ENCODE results near the gene GALK1. TPM values are rescaled to one million over a fixed set of nuclear protein-coding genes. Genes with fewer than 3 reads are reported as not detected.

The GALK1 gene
- total and polyA plus RNA-seq, 2 of the 13 experiments (the other 11 are each of a cell fraction or from before 2014, with no cell fraction given): 59.9 to 93.6 TPM

DNA sequence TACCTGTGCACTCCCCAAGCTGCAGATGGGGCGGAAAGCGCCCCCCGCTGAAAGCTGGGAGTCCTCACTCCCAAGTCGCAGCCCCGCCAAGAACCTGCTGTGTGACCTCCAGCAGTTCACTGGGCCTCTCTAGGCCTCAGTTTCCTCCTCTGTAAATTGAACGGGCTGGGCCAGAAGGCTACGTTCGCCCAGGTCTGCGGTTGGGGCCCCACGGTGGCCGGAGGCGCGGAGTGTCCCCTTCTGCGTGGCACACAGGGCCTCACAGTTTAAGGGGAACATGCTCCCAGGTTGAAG, 628 bp downstream of the GALK1 start (continued):
- TF ChIP-seq ZNF17 (CRISPR knock-in tag; IDR thresholded peaks at IDR 0.05): no peak
- no peak for TF ChIP-seq ZNF567 (CRISPR knock-in tag; IDR thresholded peaks at IDR 0.05; ENCODE audit: borderline replicate concordance)
- TF ChIP-seq CBX1 (IDR thresholded peaks at IDR 0.05; ENCODE audit: low read depth): no peak
- TF ChIP-seq STAT5B (CRISPR knock-in tag; IDR thresholded peaks at IDR 0.05): no peak
- no peak for TF ChIP-seq ZNF468 (CRISPR knock-in tag; IDR thresholded peaks at IDR 0.05)
- TF ChIP-seq DRAP1 (CRISPR knock-in tag; IDR thresholded peaks at IDR 0.05): no peak
- 0 out of 2 replicates have a peak, but pooled peaks have one; percentile 0 for TF ChIP-seq SOX5 (CRISPR knock-in tag; IDR thresholded peaks at IDR 0.05; ENCODE audit: borderline replicate concordance)
- TF ChIP-seq KLF12 (CRISPR knock-in tag; IDR thresholded peaks at IDR 0.05; ENCODE audit: borderline replicate concordance): no peak
- no peak for TF ChIP-seq FIP1L1 (IDR thresholded peaks at IDR 0.05; ENCODE audit: borderline replicate concordance, insufficient read depth, low read depth, low read length)
- TF ChIP-seq TEAD2 (CRISPR knock-in tag; IDR thresholded peaks at IDR 0.05): no peak
- TF ChIP-seq BRCA1 (CRISPR knock-in tag; IDR thresholded peaks at IDR 0.05): no peak; the same call in 1 of the 2 replicates
- no peak for TF ChIP-seq ETS1 (CRISPR knock-in tag; IDR thresholded peaks at IDR 0.05)
- no peak for TF ChIP-seq ZNF775 (CRISPR knock-in tag; IDR thresholded peaks at IDR 0.05; ENCODE audit: borderline replicate concordance)
- no peak for TF ChIP-seq HNRNPK (IDR thresholded peaks at IDR 0.05; ENCODE audit: low read depth, low read length, poor library complexity, severe bottlenecking)
- no peak for TF ChIP-seq PTBP1 (IDR thresholded peaks at IDR 0.05; ENCODE audit: low read depth, low read length, poor library complexity, severe bottlenecking)
- TF ChIP-seq, protein P1, sequence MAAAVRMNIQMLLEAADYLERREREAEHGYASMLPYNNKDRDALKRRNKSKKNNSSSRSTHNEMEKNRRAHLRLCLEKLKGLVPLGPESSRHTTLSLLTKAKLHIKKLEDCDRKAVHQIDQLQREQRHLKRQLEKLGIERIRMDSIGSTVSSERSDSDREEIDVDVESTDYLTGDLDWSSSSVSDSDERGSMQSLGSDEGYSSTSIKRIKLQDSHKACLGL (CRISPR knock-in tag; IDR thresholded peaks at IDR 0.05): no peak
- TF ChIP-seq ZNF124 (CRISPR knock-in tag; IDR thresholded peaks at IDR 0.05): no peak; the same call in 1 of the 2 replicates
- TF ChIP-seq, protein P2, sequence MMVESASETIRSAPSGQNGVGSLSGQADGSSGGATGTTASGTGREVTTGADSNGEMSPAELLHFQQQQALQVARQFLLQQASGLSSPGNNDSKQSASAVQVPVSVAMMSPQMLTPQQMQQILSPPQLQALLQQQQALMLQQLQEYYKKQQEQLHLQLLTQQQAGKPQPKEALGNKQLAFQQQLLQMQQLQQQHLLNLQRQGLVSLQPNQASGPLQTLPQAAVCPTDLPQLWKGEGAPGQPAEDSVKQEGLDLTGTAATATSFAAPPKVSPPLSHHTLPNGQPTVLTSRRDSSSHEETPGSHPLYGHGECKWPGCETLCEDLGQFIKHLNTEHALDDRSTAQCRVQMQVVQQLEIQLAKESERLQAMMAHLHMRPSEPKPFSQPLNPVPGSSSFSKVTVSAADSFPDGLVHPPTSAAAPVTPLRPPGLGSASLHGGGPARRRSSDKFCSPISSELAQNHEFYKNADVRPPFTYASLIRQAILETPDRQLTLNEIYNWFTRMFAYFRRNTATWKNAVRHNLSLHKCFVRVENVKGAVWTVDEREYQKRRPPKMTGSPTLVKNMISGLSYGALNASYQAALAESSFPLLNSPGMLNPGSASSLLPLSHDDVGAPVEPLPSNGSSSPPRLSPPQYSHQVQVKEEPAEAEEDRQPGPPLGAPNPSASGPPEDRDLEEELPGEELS (CRISPR knock-in tag; IDR thresholded peaks at IDR 0.05): no peak
- TF ChIP-seq CC2D1A (CRISPR knock-in tag; IDR thresholded peaks at IDR 0.05): 0 out of 2 replicates have a peak, but pooled peaks have one; percentile 47
- TF ChIP-seq TBX3 (IDR thresholded peaks at IDR 0.05; ENCODE audit: borderline replicate concordance): no peak
- TF ChIP-seq MEIS1 (CRISPR knock-in tag; IDR thresholded peaks at IDR 0.05; ENCODE audit: borderline replicate concordance): no peak
- TF ChIP-seq ETV5 (CRISPR knock-in tag; IDR thresholded peaks at IDR 0.05; ENCODE audit: borderline replicate concordance): no peak
- 0 out of 2 replicates have a peak, but pooled peaks have one; percentile 24 for TF ChIP-seq HDAC1 (CRISPR knock-in tag; IDR thresholded peaks at IDR 0.05)
- TF ChIP-seq ZNF75D (CRISPR knock-in tag; IDR thresholded peaks at IDR 0.05; ENCODE audit: borderline replicate concordance): no peak

All from HepG2 (cell line).